ENCODE data around the gene PKD1.

Gene PKD1

DNA sequence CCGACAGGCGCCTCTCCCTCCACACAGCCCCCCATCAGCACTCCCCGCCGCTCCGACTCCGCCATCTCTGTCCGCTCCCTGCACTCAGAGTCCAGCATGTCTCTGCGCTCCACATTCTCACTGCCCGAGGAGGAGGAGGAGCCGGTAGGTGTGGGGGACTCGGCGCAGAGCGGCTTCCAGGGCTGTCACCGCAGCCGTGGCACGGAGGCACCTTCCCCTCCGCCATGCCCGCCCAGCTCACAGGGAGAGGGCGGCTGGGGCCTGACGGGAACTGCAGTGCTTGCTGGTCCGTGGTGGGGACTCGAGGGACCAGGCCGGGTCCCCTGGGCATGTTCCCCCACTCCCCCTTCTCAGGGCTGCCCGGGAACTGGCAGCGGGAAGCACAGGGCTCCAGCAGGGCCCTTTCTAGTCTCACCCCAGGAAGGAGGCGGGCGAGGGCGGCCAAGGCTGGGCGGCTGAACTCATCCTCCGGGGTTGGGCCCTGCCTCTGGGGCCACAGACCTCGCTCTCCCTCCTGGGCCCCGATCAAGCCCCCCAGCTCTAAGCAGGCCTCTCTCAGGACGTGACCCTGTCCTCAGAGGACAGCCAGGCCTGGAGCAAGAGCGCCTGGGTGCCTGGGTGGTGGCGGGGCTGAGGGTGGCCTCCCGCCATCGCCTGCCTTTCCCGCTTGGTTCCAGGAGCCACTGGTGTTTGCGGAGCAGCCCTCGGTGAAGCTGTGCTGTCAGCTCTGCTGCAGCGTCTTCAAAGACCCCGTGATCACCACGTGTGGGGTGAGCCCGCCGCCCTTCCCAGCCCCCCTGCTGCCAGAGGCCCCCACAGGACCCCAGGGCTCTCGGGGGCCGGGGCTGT is 35.1 kb upstream of the PKD1 start:
- H3K4me3 ChIP-seq (replicated peaks in 1 of 2; ENCODE audit: low read depth in 2 of 2, low read length in 2 of 2), result no peak overlapping the region
- DNase-seq (ENCODE audit: low read depth in 2 of 2), result no peak
- TF ChIP-seq, protein P1, sequence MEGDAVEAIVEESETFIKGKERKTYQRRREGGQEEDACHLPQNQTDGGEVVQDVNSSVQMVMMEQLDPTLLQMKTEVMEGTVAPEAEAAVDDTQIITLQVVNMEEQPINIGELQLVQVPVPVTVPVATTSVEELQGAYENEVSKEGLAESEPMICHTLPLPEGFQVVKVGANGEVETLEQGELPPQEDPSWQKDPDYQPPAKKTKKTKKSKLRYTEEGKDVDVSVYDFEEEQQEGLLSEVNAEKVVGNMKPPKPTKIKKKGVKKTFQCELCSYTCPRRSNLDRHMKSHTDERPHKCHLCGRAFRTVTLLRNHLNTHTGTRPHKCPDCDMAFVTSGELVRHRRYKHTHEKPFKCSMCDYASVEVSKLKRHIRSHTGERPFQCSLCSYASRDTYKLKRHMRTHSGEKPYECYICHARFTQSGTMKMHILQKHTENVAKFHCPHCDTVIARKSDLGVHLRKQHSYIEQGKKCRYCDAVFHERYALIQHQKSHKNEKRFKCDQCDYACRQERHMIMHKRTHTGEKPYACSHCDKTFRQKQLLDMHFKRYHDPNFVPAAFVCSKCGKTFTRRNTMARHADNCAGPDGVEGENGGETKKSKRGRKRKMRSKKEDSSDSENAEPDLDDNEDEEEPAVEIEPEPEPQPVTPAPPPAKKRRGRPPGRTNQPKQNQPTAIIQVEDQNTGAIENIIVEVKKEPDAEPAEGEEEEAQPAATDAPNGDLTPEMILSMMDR (IDR thresholded peaks at IDR 0.05; ENCODE audit: low read depth, low read length), result no peak

DNA sequence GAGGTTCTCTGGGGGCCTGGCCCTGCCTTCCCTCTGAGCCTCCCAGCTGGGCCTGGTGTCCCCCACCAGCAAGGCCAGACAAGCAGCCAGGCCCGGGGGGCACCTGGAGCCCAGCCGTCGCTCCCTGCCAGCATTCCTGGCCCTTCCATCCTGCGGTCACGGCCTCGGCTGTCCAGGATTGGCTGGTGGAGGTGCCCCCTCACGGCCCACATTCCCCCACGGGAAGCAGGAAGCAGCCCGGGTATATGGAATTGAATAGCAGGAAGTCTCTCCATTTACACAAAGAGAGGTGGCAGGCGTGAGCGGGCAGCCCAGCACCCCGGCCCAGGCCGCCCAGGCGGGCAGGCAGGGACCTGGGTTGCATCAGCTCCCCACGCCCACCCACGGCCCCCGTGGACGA is 34.4 kb upstream of the PKD1 start:
- H3K4me3 ChIP-seq (replicated peaks in 1 of 2; ENCODE audit: low read depth in 2 of 2, low read length in 2 of 2), result no peak overlapping the region
- DNase-seq (ENCODE audit: low read depth in 2 of 2), result no peak
- TF ChIP-seq, protein P1 (IDR thresholded peaks at IDR 0.05; ENCODE audit: low read depth, low read length), result no peak

DNA sequence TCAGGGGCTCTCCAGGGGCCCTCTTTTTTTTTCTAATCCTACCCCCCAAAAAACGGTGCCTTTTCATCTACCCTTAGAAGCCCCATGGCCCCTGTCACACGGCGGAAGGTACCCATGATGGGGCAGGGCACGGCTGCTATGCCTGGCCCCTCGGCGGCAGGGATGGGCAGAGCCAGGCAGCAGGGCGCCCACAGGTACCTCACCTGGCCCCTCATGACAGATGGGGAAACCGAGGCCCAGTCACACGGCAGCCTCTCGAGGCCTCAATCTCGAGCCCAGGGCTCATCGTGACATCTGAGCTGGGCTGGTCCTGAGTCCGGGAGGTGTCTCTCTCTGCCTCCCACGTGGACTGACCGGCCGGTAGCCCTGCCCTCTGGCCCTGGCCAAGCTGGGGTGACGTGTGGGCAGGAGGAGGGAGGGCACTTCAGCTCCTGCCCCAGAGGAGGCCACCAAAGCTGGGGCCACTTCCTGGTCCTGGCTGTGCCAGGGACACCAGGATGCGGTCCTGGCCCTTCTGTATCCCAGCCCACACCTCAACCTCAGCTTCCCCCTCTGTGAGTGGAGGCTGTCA is 31.5 kb upstream of the PKD1 start:
- no peak overlapping the region for H3K4me3 ChIP-seq (replicated peaks in 1 of 2; ENCODE audit: low read depth in 2 of 2, low read length in 2 of 2)
- TF ChIP-seq, protein P1 (IDR thresholded peaks at IDR 0.05; ENCODE audit: low read depth, low read length), result no peak
- DNase-seq (ENCODE audit: low read depth in 2 of 2), result no peak

GRCh38 chr16:2166263-2167067 is 30.8 kb upstream of the PKD1 start:
- H3K4me3 ChIP-seq (replicated peaks in 1 of 2; ENCODE audit: low read depth in 2 of 2, low read length in 2 of 2), result no peak overlapping the region
- DNase-seq (ENCODE audit: low read depth in 2 of 2), result no peak
- TF ChIP-seq, protein P1 (IDR thresholded peaks at IDR 0.05; ENCODE audit: low read depth, low read length), result no peak

- no peak overlapping the region for H3K4me3 ChIP-seq (replicated peaks in 1 of 2; ENCODE audit: low read depth in 2 of 2, low read length in 2 of 2)
- TF ChIP-seq, protein P1 (IDR thresholded peaks at IDR 0.05; ENCODE audit: low read depth, low read length), result no peak
- DNase-seq (ENCODE audit: low read depth in 2 of 2), result no peak
Observed at GRCh38 chr16:2165861-2166260, 30.2 kb upstream of the PKD1 start.

DNA sequence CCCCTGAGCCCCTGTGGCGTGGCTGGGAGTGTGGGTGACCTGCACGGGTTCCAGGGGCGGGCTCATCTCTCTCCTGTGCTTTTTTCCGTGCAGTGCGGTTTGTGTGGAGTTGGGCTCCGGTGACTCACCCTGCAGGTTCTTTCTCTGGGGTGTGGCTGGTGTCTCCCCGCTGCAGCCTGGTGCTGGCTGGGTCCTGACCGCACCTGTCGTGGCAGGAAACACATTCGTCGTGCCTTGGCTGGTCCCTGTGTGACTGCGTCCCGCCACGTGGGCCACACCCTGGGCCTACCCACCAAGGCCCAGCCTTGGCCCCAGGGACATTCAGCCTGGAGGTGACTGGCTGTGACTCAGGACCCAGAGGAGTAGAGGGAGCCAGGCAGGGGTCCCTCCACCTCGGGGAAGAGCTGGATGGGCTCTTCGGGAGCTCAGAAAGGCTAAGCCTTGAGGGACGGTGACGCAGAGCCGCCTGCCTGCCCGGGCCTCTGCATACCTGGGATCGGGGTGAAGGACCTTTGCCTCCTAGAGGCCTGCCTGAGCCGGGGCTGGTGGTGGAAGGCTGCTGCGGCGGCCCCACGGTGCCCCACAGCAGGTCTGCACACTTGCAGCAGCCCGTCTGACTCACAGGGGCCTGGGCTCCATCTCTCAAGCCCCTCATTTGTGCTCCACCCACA is 27.6 kb upstream of the PKD1 start:
- no peak overlapping the region for H3K4me3 ChIP-seq (replicated peaks in 1 of 2; ENCODE audit: low read depth in 2 of 2, low read length in 2 of 2)
- TF ChIP-seq, protein P1 (IDR thresholded peaks at IDR 0.05; ENCODE audit: low read depth, low read length), result no peak
- DNase-seq (ENCODE audit: low read depth in 2 of 2), result no peak

All from cardiac fibroblast (primary cell).